H9 (cell line): ENCODE results near the gene SERINC3. TPM values are rescaled to one million over a fixed set of nuclear protein-coding genes. Genes with fewer than 3 reads are reported as not detected.

ENCODE experiments used
- DNase-seq: peaks from one replicate; pipeline ENCODE4 v3.0.0-alpha.2; 2017
- H2AFZ ChIP-seq: one replicate; pipeline ENCODE4 v1.6.1; 2013; ENCODE audit warnings: mild to moderate bottlenecking, low read length, control low read depth, moderate library complexity
- H2AK5ac ChIP-seq: 2 replicates; pipeline ENCODE4 v1.6.1; 2013; ENCODE audit warnings: low read length, control low read depth, mixed read lengths; ENCODE audit not compliant: insufficient read length
- H2BK120ac ChIP-seq: one replicate; pipeline ENCODE4 v1.6.1; 2013; ENCODE audit warnings: low read depth, mild to moderate bottlenecking, low read length, control low read depth, inconsistent platforms; ENCODE audit not compliant: poor library complexity, severe bottlenecking
- H2BK12ac ChIP-seq: 2 replicates; pipeline ENCODE4 v1.6.1; 2013; ENCODE audit warnings: low read length, control low read depth, mixed read lengths, low read depth; ENCODE audit not compliant: insufficient read length
- H2BK15ac ChIP-seq: 2 replicates; pipeline ENCODE4 v1.6.1; 2013; ENCODE audit warnings: low read depth, low read length, control low read depth
- H2BK20ac ChIP-seq: one replicate; pipeline ENCODE4 v1.6.1; 2013; ENCODE audit warnings: low read depth, mild to moderate bottlenecking, low read length, control low read depth, inconsistent platforms; ENCODE audit not compliant: poor library complexity, severe bottlenecking
- H2BK5ac ChIP-seq: 2 replicates; pipeline ENCODE4 v1.6.1; 2013; ENCODE audit warnings: low read length, control low read depth, mixed read lengths; ENCODE audit not compliant: insufficient read length
- H3K14ac ChIP-seq: 2 replicates; pipeline ENCODE4 v1.6.1; 2013; ENCODE audit warnings: low read length, control low read depth; ENCODE audit not compliant: insufficient read depth
- H3K18ac ChIP-seq: 2 replicates; pipeline ENCODE4 v1.6.1; 2013; ENCODE audit warnings: low read depth, mild to moderate bottlenecking, mixed read lengths, low read length, control low read depth; ENCODE audit not compliant: insufficient read length
- H3K23ac ChIP-seq: 2 replicates; pipeline ENCODE4 v1.6.1; 2013; ENCODE audit warnings: low read length, control low read depth, mixed read lengths, low read depth; ENCODE audit not compliant: insufficient read length
- H3K23me2 ChIP-seq: 2 replicates; pipeline ENCODE4 v1.6.1; 2013; ENCODE audit warnings: low read depth, mild to moderate bottlenecking, mixed read lengths, low read length, control low read depth; ENCODE audit not compliant: insufficient read length, poor library complexity, severe bottlenecking
- H3K27ac ChIP-seq: 2 replicates; pipeline ENCODE4 v1.5.1; 2013; ENCODE audit warnings: low read length, control low read depth, mixed read lengths, low read depth; ENCODE audit not compliant: insufficient read length
- H3K27me3 ChIP-seq: 2 replicates; pipeline ENCODE4 v1.6.1; 2013; ENCODE audit warnings: low read length, control low read depth, inconsistent platforms; ENCODE audit not compliant: insufficient read depth
- H3K4ac ChIP-seq: 2 replicates; pipeline ENCODE4 v1.6.1; 2013; ENCODE audit warnings: low read depth, mild to moderate bottlenecking, control low read depth, inconsistent platforms, low read length, moderate library complexity
- H3K4me1 ChIP-seq: 2 replicates; pipeline ENCODE4 v1.6.1; 2013; ENCODE audit warnings: low read length, control low read depth, inconsistent platforms; ENCODE audit not compliant: insufficient read depth
- H3K4me2 ChIP-seq: 2 replicates; pipeline ENCODE4 v1.6.1; 2013; ENCODE audit warnings: low read length, control low read depth, mixed read lengths; ENCODE audit not compliant: insufficient read length, insufficient read depth
- H3K56ac ChIP-seq: 2 replicates; pipeline ENCODE4 v1.6.1; 2013; ENCODE audit warnings: low read depth, mild to moderate bottlenecking, mixed read lengths, low read length, control low read depth; ENCODE audit not compliant: insufficient read length
- H3K79me1 ChIP-seq: 2 replicates; pipeline ENCODE4 v1.6.1; 2013; ENCODE audit warnings: low read depth, mild to moderate bottlenecking, moderate library complexity, low read length, control low read depth, inconsistent platforms; ENCODE audit not compliant: insufficient read depth, poor library complexity, severe bottlenecking
- H3K79me2 ChIP-seq: 2 replicates; pipeline ENCODE4 v1.6.1; 2013; ENCODE audit warnings: low read length, control low read depth, inconsistent platforms; ENCODE audit not compliant: insufficient read depth
- H3K9ac ChIP-seq: 2 replicates; pipeline ENCODE4 v1.6.1; 2013; ENCODE audit warnings: low read length, control low read depth, mixed read lengths; ENCODE audit not compliant: insufficient read length; ENCODE audit errors: extremely low read depth
- H3K9me3 ChIP-seq: one replicate; pipeline ENCODE4 v1.6.1; 2013; ENCODE audit warnings: low read depth, low read length, inconsistent platforms; ENCODE audit not compliant: control insufficient read depth
- H3T11ph ChIP-seq: one replicate; pipeline ENCODE4 v1.6.1; 2013; ENCODE audit warnings: mild to moderate bottlenecking, low read length, control low read depth, inconsistent platforms
- H4K20me1 ChIP-seq: one replicate; pipeline ENCODE4 v1.6.1; 2013; ENCODE audit not compliant: control insufficient read depth, insufficient read length, insufficient read depth
- H4K5ac ChIP-seq: 2 replicates; pipeline ENCODE4 v1.6.1; 2013; ENCODE audit warnings: low read depth, mild to moderate bottlenecking, mixed read lengths, low read length, control low read depth; ENCODE audit not compliant: insufficient read length
- H4K8ac ChIP-seq: replicated peaks from 2 replicates; pipeline ENCODE4 v1.6.1; 2013; ENCODE audit warnings: low read length, control low read depth, mixed read lengths, low read depth; ENCODE audit not compliant: insufficient read length
- H4K91ac ChIP-seq: 2 replicates; pipeline ENCODE4 v1.6.1; 2013; ENCODE audit warnings: low read depth, mild to moderate bottlenecking, moderate library complexity, mixed read lengths, low read length, control low read depth; ENCODE audit not compliant: insufficient read length
- H3K27ac Mint-ChIP-seq, 3 experiments: 2 replicates in 2 of 3; 3 replicates in 1 of 3; pipeline ENCODE4 v1.8.0; 2020 to 2021; ENCODE audit warnings: mixed read lengths in 3 of 3, mild to moderate bottlenecking in 1 of 3, moderate library complexity in 1 of 3
- H3K27me3 Mint-ChIP-seq: 2 replicates; pipeline ENCODE4 v1.8.0; 2021; ENCODE audit warnings: low read depth, mild to moderate bottlenecking, moderate library complexity, mixed read lengths
- H3K36me3 Mint-ChIP-seq, 3 experiments: 2 replicates in 2 of 3; 3 replicates in 1 of 3; pipeline ENCODE4 v1.8.0; 2020 to 2021; ENCODE audit warnings: low read depth in 3 of 3, mixed read lengths in 3 of 3; ENCODE audit not compliant: insufficient read depth in 1 of 3
- H3K4me1 Mint-ChIP-seq, 2 experiments: 2 replicates each; pipeline ENCODE4 v1.8.0; 2020; ENCODE audit warnings: mixed read lengths in 2 of 2
- H3K4me3 Mint-ChIP-seq, 2 experiments: 2 replicates in 1 of 2; 3 replicates in 1 of 2; pipeline ENCODE4 v1.8.0; 2020 to 2021; ENCODE audit warnings: mild to moderate bottlenecking in 2 of 2, mixed read lengths in 2 of 2, moderate library complexity in 1 of 2
- H3K9me3 Mint-ChIP-seq, 2 experiments: 2 replicates in 1 of 2; 3 replicates in 1 of 2; pipeline ENCODE4 v1.8.0; 2020; ENCODE audit warnings: mild to moderate bottlenecking in 2 of 2, mixed read lengths in 2 of 2, moderate library complexity in 1 of 2
- CTCF ChIP-seq: fragments of 200-600 bp; sonication (generic); conservative IDR thresholded peaks from 3 replicates; pipeline ENCODE4 v1.8.0; 2021; ENCODE audit warnings: antibody characterized with exemption, mild to moderate bottlenecking
- WGBS: extraction: QIAGEN DNeasy Blood & Tissue Kit; methylation state at CpG from one replicate; pipeline ENCODE4 v1.1.7; 2013; ENCODE audit warnings: missing lambda C conversion rate, low lambda C conversion rate, mixed read lengths; ENCODE audit not compliant: insufficient read length; ENCODE audit errors: extremely low coverage; 5-methylcytosine and 5-hydroxymethylcytosine counted together
- total RNA-seq: library from RNA; stranded (reverse); gene quantifications from 2 replicates; pipeline ENCODE4 v1.2.1, GENCODE V29; 2021

Gene SERINC3
- total RNA-seq, 1 experiment from 2014 or later: 41.5 TPM

DNA sequence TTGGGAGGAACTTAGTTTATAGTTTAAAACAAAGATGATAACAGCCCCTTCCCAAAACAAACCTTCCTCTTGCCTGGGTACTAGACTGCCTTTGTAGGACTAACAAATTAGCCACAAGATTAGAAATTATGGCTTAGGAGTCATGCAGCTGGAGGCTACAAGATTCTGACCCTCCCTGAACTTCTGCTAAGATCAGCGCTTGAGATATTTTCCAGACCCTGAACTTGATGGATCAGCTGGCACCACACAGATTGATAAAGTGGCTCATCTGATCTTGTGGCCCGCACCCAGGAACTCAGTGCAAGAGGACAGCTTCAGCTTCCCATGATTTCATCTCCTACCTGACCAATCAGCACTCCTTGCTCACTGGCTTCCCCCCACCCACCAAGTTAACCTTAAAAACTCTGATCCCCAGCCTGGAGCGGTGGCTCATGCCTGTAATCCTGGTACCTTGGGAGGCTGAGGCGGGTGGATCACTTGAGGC is 5.9 kb upstream of the SERINC3 start:
- DNase-seq: peak; percentile 33
- no peak overlapping the region for H3K18ac ChIP-seq
- H2AK5ac ChIP-seq: no peak overlapping the region
- Mint-ChIP-seq H3K4me3 (no peak overlapping the region), H3K36me3 (no peaks in the 10 kb centered on the region; a peak in 1 of 7 replicates), H3K27me3 (no peaks in the 10 kb centered on the region), H3K27ac (no peak overlapping the region), H3K4me1 (peaks cover 16 to 33% of the 10 kb centered on the region in 2 experiments), H3K9me3 (0 out of 5 replicates have a peak, but pooled peaks cover 0 to 2% of the 10 kb centered on the region in 2 experiments)
- H3K27ac ChIP-seq: no peak overlapping the region
- no peak overlapping the region for H2AFZ ChIP-seq
- no peak overlapping the region for H2BK5ac ChIP-seq
- no peak overlapping the region for H3K4me2 ChIP-seq
- H3K23me2 ChIP-seq: peaks cover 12% of the 10 kb centered on the region
- H2BK15ac ChIP-seq: no peak overlapping the region
- no peaks in the 10 kb centered on the region for H3K79me2 ChIP-seq
- H2BK20ac ChIP-seq: no peak overlapping the region
- H4K91ac ChIP-seq: no peak overlapping the region
- no peak overlapping the region for H4K8ac ChIP-seq
- no peak overlapping the region for H3T11ph ChIP-seq
- no peak overlapping the region for H3K23ac ChIP-seq
- H2BK12ac ChIP-seq: no peak overlapping the region
- H3K9me3 ChIP-seq: no peaks in the 10 kb centered on the region
- H4K20me1 ChIP-seq: no peaks in the 10 kb centered on the region
- no peak overlapping the region for H3K4ac ChIP-seq
- H2BK120ac ChIP-seq: no peak overlapping the region
- no peak overlapping the region for H4K5ac ChIP-seq
- H3K27me3 ChIP-seq: no peaks in the 10 kb centered on the region
- no peak overlapping the region for H3K56ac ChIP-seq
- H3K14ac ChIP-seq: no peak overlapping the region
- H3K79me1 ChIP-seq: peaks cover 3% of the 10 kb centered on the region
- peaks cover 5% of the 10 kb centered on the region; the same call in 1 of the 2 replicates for H3K4me1 ChIP-seq
- no peak for TF ChIP-seq CTCF
- no CpG with 5 or more reads among the region's 4 CpGs for WGBS
- no peak overlapping the region for H3K9ac ChIP-seq
